Measurements from ENCODE around the gene OGG1.
A peak's percentile ranks its signal among the peaks of the same experiment; 100 is the strongest.

OGG1 gene

DNA sequence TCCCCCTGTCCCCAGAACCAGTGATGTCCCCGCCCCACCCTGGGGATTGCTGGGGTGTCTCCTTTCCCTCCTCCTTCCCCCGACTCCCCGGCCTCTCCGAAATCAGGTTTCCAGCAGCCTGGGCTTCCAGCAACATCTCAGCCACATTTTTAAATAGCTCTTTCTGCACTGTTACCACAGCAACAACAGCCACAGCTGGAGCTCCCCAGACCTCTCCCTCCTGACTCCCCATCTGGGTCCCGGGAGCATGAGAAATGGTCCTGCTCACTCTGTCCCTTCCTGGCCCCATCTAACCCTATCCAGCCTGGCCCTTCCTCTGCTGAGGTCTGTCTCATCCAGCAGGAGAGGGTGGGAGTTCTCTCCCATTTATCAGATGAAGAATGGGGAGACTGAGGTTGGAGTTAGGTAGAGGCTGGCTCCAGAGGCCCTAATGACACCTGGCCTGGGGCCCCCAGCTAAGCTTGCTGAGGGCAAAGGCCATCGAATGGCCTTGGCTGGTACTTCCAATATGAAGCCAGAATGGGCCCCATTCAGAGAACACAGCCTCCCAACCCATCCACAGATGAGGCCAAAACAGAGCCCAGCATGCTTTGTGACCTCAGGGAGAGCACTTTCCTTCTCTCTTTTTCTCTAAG is 18.5 kb downstream of the OGG1 start:
- Histone ChIP-seq H3K18ac (ENCODE audit: low read depth in 1 of 2, low read length in 2 of 2) (no peak overlapping the region), H2AFZ (ENCODE audit: low read depth, low read length) (no peak overlapping the region), H3K27ac (ENCODE audit: low read length, poor library complexity, severe bottlenecking) (no peak overlapping the region), H3K79me1 (replicated peaks; ENCODE audit: low read length, poor library complexity, severe bottlenecking) (peaks cover 16% of the 10 kb centered on the region), H3K14ac (ENCODE audit: low read length in 2 of 2) (no peak overlapping the region), H3K23ac (ENCODE audit: low read length in 2 of 2) (no peak overlapping the region), H3K36me3 (ENCODE audit: control insufficient read depth in 1 of 2, insufficient read depth in 2 of 2, low read depth in 1 of 2, low read length in 2 of 2) (peaks cover 5 to 15% of the 10 kb centered on the region in 2 experiments), H2BK120ac (ENCODE audit: low read depth, low read length) (no peak overlapping the region), H3K4me1 (ENCODE audit: control insufficient read depth, insufficient read depth, low read depth, low read length) (peaks cover 12% of the 10 kb centered on the region), H3K4ac (ENCODE audit: low read depth in 1 of 2, low read length in 2 of 2) (no peak overlapping the region), H3K4me2 (ENCODE audit: low read length, poor library complexity, severe bottlenecking) (no peak overlapping the region), H2BK5ac (ENCODE audit: low read depth, low read length, poor library complexity, severe bottlenecking) (no peak overlapping the region), H2AK5ac (ENCODE audit: low read length, severe bottlenecking) (no peak overlapping the region), H2BK12ac (ENCODE audit: low read length in 2 of 2) (no peak overlapping the region), H3K9ac (ENCODE audit: low read length) (peak overlapping the region; percentile 93), H3K27me3 (ENCODE audit: control insufficient read depth in 1 of 2, insufficient read depth in 1 of 2, low read length in 2 of 2) (no peaks in the 10 kb centered on the region), H2BK15ac (ENCODE audit: low read depth, poor library complexity, severe bottlenecking) (no peak overlapping the region), H4K91ac (ENCODE audit: low read length) (no peak overlapping the region), H3K4me3 (ENCODE audit: insufficient read depth in 1 of 2, low read depth in 1 of 2, low read length in 2 of 2) (peak overlapping the region in 1 of 2 experiments; percentile 86), H4K8ac (ENCODE audit: low read length) (no peak overlapping the region), H3K9me3 (ENCODE audit: control insufficient read depth, low read length) (no peaks in the 10 kb centered on the region)
- DNase-seq, result no peak
- WGBS, result 88% methylated on average over 5 of the region's 6 CpGs

DNA sequence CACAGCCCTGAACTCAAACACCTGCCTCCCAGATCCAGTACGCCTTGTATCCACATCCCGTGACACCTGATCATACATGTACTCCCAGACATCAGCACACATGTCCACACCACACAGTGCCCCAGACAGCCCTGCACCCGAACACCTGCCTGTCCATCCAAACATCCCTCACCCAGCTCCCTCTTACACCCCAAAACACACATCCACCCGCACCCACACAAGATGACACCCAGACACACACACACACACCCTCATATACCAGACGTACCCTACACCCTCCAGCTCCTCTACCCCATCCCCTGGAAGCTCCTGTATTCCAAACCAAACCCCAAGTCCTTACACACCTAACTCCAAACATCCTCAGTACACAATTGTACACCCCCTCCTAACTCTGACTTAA is 19.3 kb downstream of the OGG1 start:
- 95% methylated on average over 5 of the region's 5 CpGs for WGBS
- DNase-seq, result no peak
- Histone ChIP-seq H2AFZ (ENCODE audit: low read depth, low read length) (no peak overlapping the region), H2BK120ac (ENCODE audit: low read depth, low read length) (no peak overlapping the region), H3K4me2 (ENCODE audit: low read length, poor library complexity, severe bottlenecking) (peak overlapping the region; percentile 96), H3K27me3 (ENCODE audit: control insufficient read depth in 1 of 2, insufficient read depth in 1 of 2, low read length in 2 of 2) (no peaks in the 10 kb centered on the region), H3K4me3 (ENCODE audit: insufficient read depth in 1 of 2, low read depth in 1 of 2, low read length in 2 of 2) (peak overlapping the region in 1 of 2 experiments; percentile 86), H2BK5ac (ENCODE audit: low read depth, low read length, poor library complexity, severe bottlenecking) (no peak overlapping the region), H3K4me1 (ENCODE audit: control insufficient read depth, insufficient read depth, low read depth, low read length) (peaks cover 12% of the 10 kb centered on the region), H3K27ac (ENCODE audit: low read length, poor library complexity, severe bottlenecking) (no peak overlapping the region), H3K9ac (ENCODE audit: low read length) (peak overlapping the region; percentile 93), H4K8ac (ENCODE audit: low read length) (peak overlapping the region; percentile 47), H3K4ac (ENCODE audit: low read depth in 1 of 2, low read length in 2 of 2) (peak overlapping the region in 1 of 2 experiments; percentile 56), H2BK12ac (ENCODE audit: low read length in 2 of 2) (peak overlapping the region in 1 of 2 experiments; percentile 57), H3K18ac (ENCODE audit: low read depth in 1 of 2, low read length in 2 of 2) (no peak overlapping the region), H2AK5ac (ENCODE audit: low read length, severe bottlenecking) (peak overlapping the region; percentile 66), H3K79me1 (replicated peaks; ENCODE audit: low read length, poor library complexity, severe bottlenecking) (peaks cover 16% of the 10 kb centered on the region), H3K9me3 (ENCODE audit: control insufficient read depth, low read length) (no peaks in the 10 kb centered on the region), H3K23ac (ENCODE audit: low read length in 2 of 2) (peak overlapping the region in 1 of 2 experiments; percentile 41), H2BK15ac (ENCODE audit: low read depth, poor library complexity, severe bottlenecking) (peak overlapping the region; percentile 61), H4K91ac (ENCODE audit: low read length) (no peak overlapping the region), H3K14ac (ENCODE audit: low read length in 2 of 2) (peak overlapping the region in 1 of 2 experiments; percentile 58), H3K36me3 (ENCODE audit: control insufficient read depth in 1 of 2, insufficient read depth in 2 of 2, low read depth in 1 of 2, low read length in 2 of 2) (peaks cover 5 to 15% of the 10 kb centered on the region in 2 experiments)

DNA sequence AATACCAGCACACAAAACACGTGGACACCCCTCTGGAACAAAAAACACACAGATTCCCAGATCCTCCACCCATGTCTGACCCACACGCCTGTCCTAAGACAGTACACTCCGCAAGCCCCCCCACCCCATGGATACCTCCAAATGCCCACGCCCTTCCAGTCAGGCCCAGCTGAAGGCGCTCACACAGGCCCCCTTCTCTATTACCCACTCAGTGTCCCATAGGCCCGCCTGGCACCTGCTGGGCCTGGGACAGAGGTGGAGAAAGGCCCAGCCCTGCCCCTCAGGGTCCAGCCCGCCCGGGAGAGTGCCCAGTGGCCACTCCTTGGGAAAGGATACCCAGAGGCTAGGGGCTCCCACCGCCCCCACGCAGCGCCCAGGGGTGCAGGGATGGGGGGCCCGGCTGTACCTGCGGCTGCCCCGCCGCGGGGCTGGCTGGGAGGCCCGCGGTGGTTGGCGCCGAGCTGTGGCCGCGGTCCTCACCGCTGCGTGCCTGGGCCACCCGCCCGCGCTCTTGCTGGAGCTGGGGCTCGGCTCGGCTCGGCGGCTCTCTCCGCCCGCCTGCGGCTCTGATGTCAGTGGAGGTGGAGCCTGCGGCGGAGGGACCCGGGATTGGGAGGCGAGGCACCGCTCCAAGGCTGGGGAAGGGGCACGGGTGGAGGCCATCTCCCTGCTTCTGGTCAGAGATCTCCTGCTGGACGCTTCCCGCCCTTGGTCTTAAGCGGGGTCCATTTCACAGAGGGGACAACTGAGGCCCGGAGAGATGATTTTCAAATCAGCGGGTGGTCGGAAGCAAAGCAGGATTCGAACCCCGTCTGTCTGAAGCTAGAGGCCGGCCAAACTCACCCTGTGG is 19.9 kb downstream of the OGG1 start, which contains the start of gene CAMK1:
CAMK1 (minus strand) TSS at position 522 of the 850 bp plus-strand sequence. CDS start 2,198 bp downstream, outside the sequence.
- H3K9ac ChIP-seq (ENCODE audit: low read length), result peak within 1 kb of the TSS; percentile 93
- peak within 1 kb of the TSS; percentile 96 for H4K8ac ChIP-seq (ENCODE audit: low read length)
- H2BK15ac ChIP-seq (ENCODE audit: low read depth, poor library complexity, severe bottlenecking), result peak within 1 kb of the TSS; percentile 84
- H3K36me3 ChIP-seq (ENCODE audit: control insufficient read depth in 1 of 2, insufficient read depth in 2 of 2, low read depth in 1 of 2, low read length in 2 of 2), result peaks cover 5 to 15% of the 10 kb centered on the region in 2 experiments
- peak within 1 kb of the TSS in 1 of 2 experiments; percentile 41 for H3K23ac ChIP-seq (ENCODE audit: low read length in 2 of 2)
- H3K4me1 ChIP-seq (ENCODE audit: control insufficient read depth, insufficient read depth, low read depth, low read length), result peaks cover 12% of the 10 kb centered on the region
- peak within 1 kb of the TSS; percentile 66 for H2AFZ ChIP-seq (ENCODE audit: low read depth, low read length)
- DNase-seq, result peak; percentile 72
- WGBS, result 15% methylated on average over 49 of the region's 49 CpGs
- H2BK120ac ChIP-seq (ENCODE audit: low read depth, low read length), result peak within 1 kb of the TSS; percentile 71
- H4K91ac ChIP-seq (ENCODE audit: low read length), result peak within 1 kb of the TSS; percentile 84
- H3K79me1 ChIP-seq (replicated peaks; ENCODE audit: low read length, poor library complexity, severe bottlenecking), result peaks cover 16% of the 10 kb centered on the region
- H3K4me3 ChIP-seq (ENCODE audit: insufficient read depth in 1 of 2, low read depth in 1 of 2, low read length in 2 of 2), result peak within 1 kb of the TSS; percentile 64 to 86
- H3K27ac ChIP-seq (ENCODE audit: low read length, poor library complexity, severe bottlenecking), result no peak within 1 kb of the TSS
- peak within 1 kb of the TSS; percentile 49 to 71 for H3K18ac ChIP-seq (ENCODE audit: low read depth in 1 of 2, low read length in 2 of 2)
- peak within 1 kb of the TSS; percentile 96 for H3K4me2 ChIP-seq (ENCODE audit: low read length, poor library complexity, severe bottlenecking)
- H3K4ac ChIP-seq (ENCODE audit: low read depth in 1 of 2, low read length in 2 of 2), result peak within 1 kb of the TSS; percentile 30 to 70
- H2BK5ac ChIP-seq (ENCODE audit: low read depth, low read length, poor library complexity, severe bottlenecking), result peak within 1 kb of the TSS; percentile 4
- peak within 1 kb of the TSS in 1 of 2 experiments; percentile 57 for H2BK12ac ChIP-seq (ENCODE audit: low read length in 2 of 2)
- H3K27me3 ChIP-seq (ENCODE audit: control insufficient read depth in 1 of 2, insufficient read depth in 1 of 2, low read length in 2 of 2), result no peaks in the 10 kb centered on the region
- peak within 1 kb of the TSS; percentile 66 for H2AK5ac ChIP-seq (ENCODE audit: low read length, severe bottlenecking)
- H3K14ac ChIP-seq (ENCODE audit: low read length in 2 of 2), result peak within 1 kb of the TSS in 1 of 2 experiments; percentile 58
- H3K9me3 ChIP-seq (ENCODE audit: control insufficient read depth, low read length), result no peaks in the 10 kb centered on the region
